GM12874 (cell line): ENCODE data around the gene DEXI.

Source experiments
- CTCF ChIP-seq: IDR thresholded peaks from 2 replicates; pipeline ENCODE4 v1.5.1; 2011; ENCODE audit warnings: low read depth, mild to moderate bottlenecking, control low read depth, low read length, moderate library complexity; ENCODE audit not compliant: insufficient read depth

DEXI gene

DNA sequence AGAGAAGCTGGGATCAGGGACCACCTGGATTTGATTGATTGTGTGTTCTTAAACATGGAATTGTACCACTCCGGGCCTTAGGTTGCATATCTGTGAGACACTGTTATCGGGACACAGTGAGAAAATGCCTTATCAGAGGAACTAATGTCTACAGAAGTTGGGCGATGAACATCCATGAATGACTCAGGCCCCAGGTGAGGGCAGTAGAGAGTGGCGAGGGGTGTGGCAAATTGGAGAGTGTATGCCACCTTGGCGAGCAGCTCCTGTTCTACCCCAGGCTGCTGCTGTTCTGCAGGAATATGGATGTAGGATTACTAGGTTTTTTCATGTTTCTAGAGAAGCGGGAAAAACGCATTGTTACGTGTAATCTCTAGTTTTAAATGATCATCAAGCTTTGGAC, 40.9 kb upstream of the DEXI start:
- TF ChIP-seq CTCF = peak; percentile 45; the same call in 1 of the 2 replicates

GRCh38 chr16:10982465-10983150, 40.3 kb upstream of the DEXI start:
- no peak for TF ChIP-seq CTCF

DNA sequence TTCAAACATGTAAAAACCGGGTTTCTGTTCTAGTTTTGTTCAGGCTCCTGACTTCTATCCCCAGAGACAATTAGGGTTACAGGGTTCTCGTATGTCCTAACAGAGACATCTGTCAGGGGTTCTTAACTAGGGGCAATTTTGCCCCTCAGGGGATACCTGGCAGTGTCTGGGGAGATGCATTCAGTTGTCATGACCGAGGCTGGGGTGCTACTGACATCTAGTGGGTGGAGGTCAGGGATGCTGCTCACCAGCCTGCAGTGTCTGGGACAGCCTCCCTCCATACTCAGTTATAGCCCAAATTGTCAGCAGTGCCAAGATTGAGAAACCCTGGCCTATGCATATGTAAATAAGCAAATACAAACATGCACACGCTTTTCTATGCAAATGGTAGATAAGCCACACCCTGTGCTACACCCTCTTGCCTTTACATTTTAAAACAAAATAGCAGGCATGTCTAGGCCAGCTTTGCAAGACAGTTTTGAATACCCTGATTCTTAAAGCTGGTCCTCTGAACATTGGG, 39.5 kb upstream of the DEXI start:
- peak; percentile 80 for TF ChIP-seq CTCF

DNA sequence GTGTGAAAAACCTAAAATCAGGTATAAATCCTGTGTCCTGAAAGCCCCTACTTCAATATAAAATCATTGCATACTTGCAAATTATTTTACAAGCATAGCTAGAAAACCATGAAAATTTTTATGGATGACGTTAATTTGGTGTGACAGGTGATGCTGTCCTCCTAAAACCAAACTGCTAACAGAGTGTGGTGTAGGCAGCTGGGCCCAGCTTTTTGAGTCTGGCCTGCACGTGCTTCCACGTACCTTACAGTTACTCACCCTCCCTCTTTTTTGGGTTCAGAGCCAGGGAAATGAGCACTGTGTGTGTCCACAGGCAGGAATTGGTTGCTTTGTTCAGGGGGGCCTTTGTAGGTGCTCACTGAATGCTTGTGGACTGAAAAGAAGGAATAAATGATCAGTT, 38.5 kb upstream of the DEXI start:
- no peak for TF ChIP-seq CTCF

DNA sequence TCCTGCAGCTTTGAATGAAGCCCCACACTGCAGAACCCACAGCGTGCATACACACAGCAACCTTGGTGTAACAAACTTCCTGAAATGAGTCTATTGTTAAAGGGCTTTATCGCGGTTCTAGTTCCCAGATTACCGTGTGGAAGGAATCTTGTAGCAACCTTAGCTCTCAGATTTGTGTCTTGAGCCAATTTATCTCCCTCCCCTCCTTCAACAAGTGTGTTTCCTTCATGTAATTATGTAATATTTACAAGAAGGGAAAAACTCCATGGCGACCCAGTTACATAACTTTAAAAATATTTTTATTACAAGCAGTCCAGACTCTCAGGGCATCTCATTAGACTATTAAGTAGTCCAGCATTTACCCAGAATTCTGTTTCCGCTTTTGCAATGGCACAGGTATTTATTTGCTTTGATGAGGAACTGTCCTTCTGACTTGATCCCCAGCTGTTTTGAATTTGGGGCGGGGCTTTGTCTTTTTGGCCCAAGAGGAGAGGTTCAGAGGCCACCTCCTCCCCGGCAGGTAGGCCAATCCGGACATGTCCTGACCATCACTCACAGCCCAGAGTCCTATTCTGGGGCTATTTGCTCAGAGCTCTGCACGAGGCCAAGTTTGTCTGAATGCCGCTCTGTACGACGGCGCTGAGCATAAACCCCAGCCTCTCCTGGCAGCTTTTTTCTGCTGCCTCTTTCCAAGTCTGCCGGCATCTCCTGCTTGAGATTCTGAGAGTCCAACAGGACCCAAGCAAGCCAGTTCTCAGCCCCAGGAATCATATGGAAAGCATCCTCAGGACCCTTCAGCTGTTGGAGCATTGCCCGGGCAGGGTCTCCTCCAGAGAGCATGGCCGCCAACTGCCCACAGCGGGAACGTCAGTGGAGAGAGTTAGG, 37.7 kb upstream of the DEXI start:
- TF ChIP-seq CTCF = no peak

GRCh38 chr16:10978871-10979446, 36.7 kb upstream of the DEXI start:
- no peak for TF ChIP-seq CTCF

GRCh38 chr16:10978124-10978523, 35.9 kb upstream of the DEXI start:
- TF ChIP-seq CTCF = no peak
